Brain microvascular endothelial cell (primary cell): Measurements from ENCODE around the gene UBQLN4.
A peak's percentile ranks its signal among the peaks of the same experiment; 100 is the strongest.

Experiments used
- DNase-seq: peaks from one replicate; pipeline ENCODE4 v3.0.0-alpha.2; 2020
- H3K27ac ChIP-seq: fragments of 250-450 bp; sonication (Bioruptor Pico); 2 replicates; pipeline ENCODE4 v1.5.1; 2020; ENCODE audit warnings: mild to moderate bottlenecking, moderate library complexity
- H3K27me3 ChIP-seq: fragments of 250-450 bp; sonication (Bioruptor Pico); replicated peaks from 2 replicates; pipeline ENCODE4 v1.5.1; 2020; ENCODE audit warnings: mild to moderate bottlenecking
- H3K36me3 ChIP-seq: fragments of 250-450 bp; sonication (Bioruptor Pico); replicated peaks from 2 replicates; pipeline ENCODE4 v1.5.1; 2020; ENCODE audit warnings: mild to moderate bottlenecking
- H3K4me3 ChIP-seq: 2 replicates; pipeline ENCODE4 v1.5.1; 2011; ENCODE audit warnings: low read depth, mild to moderate bottlenecking, control low read depth, low read length, moderate library complexity
- CTCF ChIP-seq: IDR thresholded peaks from 2 replicates; pipeline ENCODE4 v1.5.1; 2011; ENCODE audit warnings: low read depth, mild to moderate bottlenecking, moderate library complexity, low read length, control low read depth, inconsistent platforms; ENCODE audit errors: missing control alignments
- in situ Hi-C: cut with HindIII; loops from 2 replicates; pipeline ENCODE4 v1.10.0; 2017; ENCODE audit warnings: low sequenced_read_pairs, low pct_ligation_motif_present

The UBQLN4 gene

DNA sequence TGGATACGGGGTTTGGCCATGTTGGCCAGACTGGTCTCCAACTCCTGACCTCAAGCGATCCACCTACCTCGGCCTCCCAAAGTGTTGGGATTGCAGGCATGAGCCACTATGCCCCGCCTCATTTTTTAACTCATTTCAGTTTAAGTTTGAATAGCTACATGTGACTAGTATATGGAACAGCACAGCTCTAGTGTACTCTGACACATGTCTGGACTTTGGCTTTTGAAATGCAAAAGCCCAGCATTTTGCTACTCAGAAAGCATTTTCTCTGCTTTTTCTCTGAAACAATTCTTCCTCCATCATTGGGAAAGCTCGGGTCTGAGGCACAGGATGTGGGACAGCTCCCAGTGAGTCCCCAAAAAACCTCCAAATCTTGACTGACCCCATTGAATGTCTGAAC, 28.8 kb downstream of the UBQLN4 start:
- Histone ChIP-seq H3K36me3 (no peaks in the 10 kb centered on the region), H3K27ac (no peak overlapping the region), H3K4me3 (no peak overlapping the region), H3K27me3 (no peaks in the 10 kb centered on the region)
- no peak for DNase-seq
- TF ChIP-seq CTCF, result no peak
- in situ Hi-C loops, result no loop called here

- DNase-seq, result no peak
- no peak for TF ChIP-seq CTCF
- Histone ChIP-seq H3K4me3 (no peak overlapping the region), H3K27ac (no peak overlapping the region), H3K27me3 (no peaks in the 10 kb centered on the region), H3K36me3 (peaks cover 21% of the 10 kb centered on the region)
- in situ Hi-C loops, result no loop called here
Observed at GRCh38 chr1:156021954-156022353, 31.6 kb downstream of the UBQLN4 start.

DNA sequence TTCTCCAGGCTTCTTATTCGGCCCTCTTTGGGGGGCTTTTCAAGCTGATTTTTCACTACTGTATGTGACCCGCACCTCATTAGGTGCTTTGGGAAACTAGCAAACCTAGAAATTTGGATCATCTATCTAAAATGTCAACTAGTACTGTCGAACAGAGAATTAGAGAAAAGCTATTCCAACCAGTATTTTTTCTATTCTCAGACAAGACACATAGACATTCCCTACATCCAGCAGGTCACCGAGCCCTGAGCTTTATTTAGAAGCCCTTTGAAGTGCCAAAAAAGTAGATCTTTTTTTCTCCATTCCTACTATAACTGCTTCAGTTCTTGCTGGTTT, 32.5 kb downstream of the UBQLN4 start:
- DNase-seq, result no peak
- Histone ChIP-seq H3K36me3 (peaks cover 26% of the 10 kb centered on the region), H3K27ac (no peak overlapping the region), H3K4me3 (peak overlapping the region; percentile 88), H3K27me3 (no peaks in the 10 kb centered on the region)
- no peak for TF ChIP-seq CTCF
- in situ Hi-C loops, result no loop called here

GRCh38 chr1:156020293-156021092, 33.1 kb downstream of the UBQLN4 start, which contains the start of gene SSR2:
SSR2 (minus strand) TSS chr1:156020951; CDS start chr1:156020167, 784 bp downstream.
- Histone ChIP-seq H3K27me3 (no peaks in the 10 kb centered on the region), H3K27ac (peak within 1 kb of the TSS; percentile 72), H3K4me3 (peak within 1 kb of the TSS; percentile 88), H3K36me3 (peaks cover 26% of the 10 kb centered on the region)
- in situ Hi-C loops, result no loop called here
- no peak for TF ChIP-seq CTCF
- peak; percentile 88 for DNase-seq

- Histone ChIP-seq H3K4me3 (peak overlapping the region; percentile 88), H3K27me3 (no peaks in the 10 kb centered on the region), H3K27ac (no peak overlapping the region), H3K36me3 (peaks cover 29% of the 10 kb centered on the region)
- no peak for DNase-seq
- in situ Hi-C loops, result no loop called here
- TF ChIP-seq CTCF, result no peak
Observed at GRCh38 chr1:156019946-156020292, 33.7 kb downstream of the UBQLN4 start.

- H3K27ac ChIP-seq, result no peak overlapping the region
- in situ Hi-C loops, result no loop called here
- no peak overlapping the region for H3K4me3 ChIP-seq
- H3K36me3 ChIP-seq, result peaks cover 74% of the 10 kb centered on the region
- TF ChIP-seq CTCF, result no peak
- no peak for DNase-seq
- no peaks in the 10 kb centered on the region for H3K27me3 ChIP-seq
Observed at GRCh38 chr1:156014829-156015228, 38.8 kb downstream of the UBQLN4 start.
